HuH-7.5 (cell line): ENCODE measurements around the gene WDR48.
A peak's percentile ranks its signal among the peaks of the same experiment; 100 is the strongest.

Source experiments
- DNase-seq: peaks from one replicate; pipeline ENCODE4 v3.0.0; 2011; ENCODE audit warnings: low spot score

The WDR48 gene

GRCh38 chr3:39102504-39103323 lies 50.9 kb downstream of the WDR48 start:
- no peak for DNase-seq

DNA sequence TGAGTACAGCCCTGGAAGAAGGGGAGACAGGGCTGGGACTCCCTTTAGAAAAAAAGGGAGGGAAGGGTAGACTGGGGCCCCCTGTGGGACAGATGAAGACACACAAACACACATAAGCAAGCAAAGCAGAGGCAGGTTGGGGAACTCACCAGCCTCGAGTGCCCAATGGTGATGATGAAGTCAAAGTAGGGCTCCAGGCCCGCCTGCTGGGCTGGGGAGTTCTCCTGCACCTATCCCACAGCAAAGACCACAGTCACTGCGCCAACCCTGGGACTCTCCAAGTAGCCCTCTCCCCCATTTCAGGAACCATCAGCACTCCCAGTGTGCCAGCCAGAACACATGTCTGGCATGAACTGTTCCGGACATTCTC lies 51.5 kb downstream of the WDR48 start:
- DNase-seq = no peak

- no peak for DNase-seq
Observed at GRCh38 chr3:39103791-39104552, 52.2 kb downstream of the WDR48 start.

DNA sequence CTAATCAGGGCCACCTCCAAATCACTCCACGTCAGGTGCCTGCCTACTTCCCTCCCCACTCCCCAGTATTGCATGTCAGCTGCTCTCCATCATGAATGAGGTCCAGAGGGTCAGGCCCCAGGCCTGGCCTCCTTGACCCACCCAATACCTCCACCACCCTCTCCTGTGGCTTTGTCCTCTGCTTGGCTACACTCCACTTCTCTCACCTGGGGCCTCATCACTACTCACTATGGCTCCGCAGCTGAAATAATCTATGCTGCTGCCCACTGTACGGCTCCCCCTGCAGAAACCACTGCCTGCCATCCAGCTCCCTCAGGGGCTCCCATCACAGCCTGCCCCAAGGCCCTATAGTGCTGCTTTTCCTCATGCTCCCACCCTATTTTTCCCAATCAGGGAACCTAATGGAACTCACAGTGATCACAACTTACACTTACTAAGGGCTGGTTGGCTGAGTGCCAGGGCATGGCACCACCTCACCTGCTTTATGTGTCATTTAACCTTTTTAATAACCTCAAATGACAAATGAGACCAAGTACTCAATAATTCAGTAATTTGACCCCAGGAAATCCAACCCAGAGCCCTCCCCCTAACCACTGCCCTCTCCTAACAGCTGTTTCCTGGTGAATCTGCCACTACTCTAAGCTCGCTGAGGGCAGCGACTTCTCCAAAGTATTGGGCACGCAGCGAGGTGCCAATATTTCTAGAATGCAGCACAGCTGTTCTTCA lies 53.3 kb downstream of the WDR48 start:
- no peak for DNase-seq

DNA sequence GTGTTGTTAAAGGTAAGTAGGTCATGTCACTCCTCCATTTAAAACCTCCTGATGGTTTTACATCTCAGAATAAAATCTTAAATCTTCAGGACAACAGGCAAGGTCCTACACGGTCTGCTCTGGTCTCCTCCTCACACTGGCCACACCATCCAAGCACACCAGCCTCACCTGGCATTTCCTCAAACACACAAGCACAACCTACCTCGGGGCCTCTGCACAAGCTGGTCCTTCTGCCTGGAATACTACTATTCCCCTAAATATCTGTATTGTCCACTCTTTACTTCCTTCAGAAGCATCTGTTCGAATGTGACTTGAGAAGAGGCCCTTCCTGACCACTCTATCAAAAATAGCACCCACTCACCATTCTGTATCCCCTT lies 53.9 kb downstream of the WDR48 start:
- DNase-seq = no peak

GRCh38 chr3:39106281-39106811 lies 54.5 kb downstream of the WDR48 start:
- DNase-seq = peak; percentile 41

- peak; percentile 77 for DNase-seq
Observed at GRCh38 chr3:39106851-39107387, 55.1 kb downstream of the WDR48 start.

- peak; percentile 92 for DNase-seq
Observed at GRCh38 chr3:39107388-39108199, 55.8 kb downstream of the WDR48 start, which contains the start of the genes GORASP1 and TTC21A. GORASP1 (minus strand) TSS chr3:39107627; CDS start chr3:39107541, 86 bp downstream. TTC21A (plus strand) TSS chr3:39107680; CDS start chr3:39107838, 158 bp downstream.

GRCh38 chr3:39108200-39108710 lies 56.4 kb downstream of the WDR48 start:
- no peak for DNase-seq

DNA sequence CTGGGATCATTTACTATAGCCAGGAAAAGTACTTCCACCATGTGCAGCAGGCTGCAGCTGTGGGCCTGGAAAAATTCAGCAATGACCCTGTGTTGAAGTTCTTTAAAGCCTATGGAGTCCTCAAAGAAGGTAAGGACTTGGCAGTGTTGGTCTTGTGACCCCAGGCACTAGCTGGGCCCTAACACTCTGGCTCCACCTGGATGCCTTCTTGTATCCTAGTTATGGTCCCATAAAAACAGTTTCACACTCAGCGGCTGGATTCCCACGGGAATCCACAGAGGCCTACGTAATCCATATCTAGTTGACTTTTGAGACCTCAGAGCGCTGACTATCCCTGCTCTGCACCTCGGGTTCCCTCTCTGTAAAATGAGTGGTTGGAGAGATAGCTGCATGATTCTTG lies 57.3 kb downstream of the WDR48 start:
- no peak for DNase-seq

DNA sequence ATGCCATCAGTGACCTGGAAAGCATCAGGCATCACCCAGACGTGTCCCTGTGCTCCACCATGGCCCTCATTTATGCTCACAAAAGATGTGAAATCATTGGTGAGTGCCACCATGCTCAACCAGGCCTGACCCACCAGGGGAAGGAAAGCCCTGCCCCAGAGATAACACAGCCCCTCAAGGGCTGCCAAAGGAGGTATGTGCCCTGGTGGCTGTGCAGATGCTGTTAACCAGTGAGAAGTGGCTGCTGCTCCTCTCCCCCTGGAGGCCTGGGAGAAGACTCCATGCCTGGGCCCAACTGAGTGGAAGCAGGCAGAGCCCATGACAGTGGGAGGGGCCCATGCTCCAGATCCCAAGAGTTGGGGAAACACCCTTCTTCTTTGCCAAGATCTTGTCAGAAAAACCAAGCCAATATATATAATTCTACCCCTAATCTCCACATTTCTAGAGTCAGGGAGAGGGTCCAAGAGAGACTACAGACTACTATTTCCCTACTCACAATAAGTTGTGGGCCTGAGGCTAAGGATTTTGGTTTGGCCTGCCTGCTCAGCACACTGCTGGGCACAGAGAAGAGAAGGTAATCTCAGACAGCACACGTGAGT lies 58.3 kb downstream of the WDR48 start:
- DNase-seq = no peak

DNA sequence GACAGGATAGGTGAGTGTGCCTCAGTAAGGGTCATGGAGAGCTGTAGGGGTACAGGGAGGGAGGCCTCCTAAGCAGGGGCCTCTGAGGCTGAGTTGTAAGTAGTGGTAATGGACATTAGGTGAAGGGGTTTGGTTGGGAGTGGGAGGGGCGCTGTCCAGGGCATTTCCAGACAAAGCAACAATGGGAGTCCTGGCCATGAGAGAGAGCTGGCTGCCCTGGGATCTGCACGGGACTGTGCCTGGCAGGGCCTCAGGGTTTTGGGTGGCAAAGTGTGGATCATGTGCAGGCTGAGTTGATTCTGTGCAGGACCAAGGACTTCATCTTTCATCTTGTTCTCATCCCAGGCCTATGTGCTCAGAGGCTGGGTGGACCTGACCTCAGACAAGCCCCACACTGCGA lies 60.3 kb downstream of the WDR48 start:
- DNase-seq = no peak

- no peak for DNase-seq
Observed at GRCh38 chr3:39112535-39112934, 60.7 kb downstream of the WDR48 start.

- no peak for DNase-seq
Observed at GRCh38 chr3:39113291-39113690, 61.5 kb downstream of the WDR48 start.

- DNase-seq = no peak
Observed at GRCh38 chr3:39114456-39114855, 62.6 kb downstream of the WDR48 start.

DNA sequence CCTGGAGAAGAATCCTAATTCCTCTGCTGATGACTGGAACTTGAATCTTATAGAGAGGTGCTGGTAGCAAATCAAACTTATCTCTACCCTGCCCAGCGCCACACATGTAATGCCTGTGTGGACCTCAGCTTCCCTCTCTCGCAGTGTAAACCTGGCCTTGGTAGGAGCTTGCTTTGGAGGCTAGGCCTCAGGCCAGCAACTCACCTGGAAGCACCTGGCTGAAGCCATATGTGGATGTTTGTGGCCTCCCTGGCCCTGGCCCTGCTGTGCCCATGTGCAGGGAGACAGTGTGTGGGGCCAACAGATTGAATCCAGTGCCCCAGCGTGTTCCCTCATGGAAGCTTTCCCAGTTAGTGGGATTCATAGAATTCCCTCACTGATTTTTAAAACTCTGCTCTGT lies 64.1 kb downstream of the WDR48 start:
- DNase-seq = no peak

GRCh38 chr3:39118079-39118478 lies 66.3 kb downstream of the WDR48 start:
- no peak for DNase-seq

DNA sequence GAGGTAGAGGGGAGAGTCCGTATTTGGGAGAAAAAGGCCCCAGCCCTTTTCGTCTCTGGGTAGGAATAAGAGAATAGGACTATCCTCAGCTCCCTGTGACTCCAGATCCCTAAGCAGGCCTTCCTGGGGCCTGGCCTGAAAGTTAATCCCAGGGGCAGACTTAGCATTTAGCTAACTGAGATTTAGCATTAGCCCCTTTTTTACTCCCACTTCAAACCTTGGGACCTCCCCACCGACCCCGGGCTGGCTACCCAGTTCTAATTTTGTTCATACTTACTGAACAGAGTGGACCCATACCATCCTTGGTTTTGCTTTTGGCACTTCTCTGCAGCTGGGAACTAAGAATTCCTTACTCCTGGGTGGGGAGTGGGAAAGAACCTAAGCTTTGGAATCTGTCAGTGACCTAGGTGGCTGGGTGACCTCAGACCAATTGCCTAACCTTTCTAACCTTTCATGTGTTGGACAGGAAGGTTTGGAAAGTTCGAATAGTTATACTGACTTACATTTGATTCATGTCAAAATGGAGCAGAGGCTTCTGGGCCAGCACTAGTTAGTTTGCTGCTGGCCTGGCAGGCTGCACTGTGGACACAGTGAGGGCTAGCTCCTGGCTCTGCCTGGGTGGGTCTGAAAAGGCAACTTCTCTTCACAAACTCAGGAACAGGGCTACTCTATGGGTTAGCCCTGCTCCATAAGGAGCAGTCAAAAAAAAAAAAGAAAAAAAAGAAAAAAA lies 67.3 kb downstream of the WDR48 start:
- no peak for DNase-seq

GRCh38 chr3:39121621-39122020 lies 69.8 kb downstream of the WDR48 start:
- no peak for DNase-seq

DNA sequence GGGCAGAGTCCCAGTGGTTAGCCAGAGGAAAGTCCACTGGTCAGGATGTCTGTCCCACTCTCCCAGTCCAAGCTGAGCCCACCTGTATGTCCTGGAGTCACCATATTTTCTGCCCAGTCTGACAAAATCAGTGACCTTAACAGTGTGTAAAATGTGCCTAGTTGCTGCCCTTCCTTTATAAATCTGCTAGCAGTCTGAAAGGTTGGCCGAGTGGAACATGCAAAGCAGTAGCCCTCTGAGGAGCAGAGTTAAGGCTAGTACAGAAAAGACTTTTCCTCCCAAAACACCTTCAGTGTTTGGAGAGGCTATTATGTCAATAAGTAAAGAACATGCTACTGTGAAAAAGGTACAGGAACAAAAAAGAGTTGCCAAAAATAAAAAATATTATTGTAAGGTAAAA lies 71.0 kb downstream of the WDR48 start:
- DNase-seq = no peak
